ENCODE results near the gene SPRED2.

GRCh38 chr2:65442420-65443020 is 10.1 kb upstream of the SPRED2 start:
- no peak for TF ChIP-seq CTCF (IDR thresholded peaks at IDR 0.05)
- no peak for TF ChIP-seq POLR2A (IDR thresholded peaks at IDR 0.05)
- TF ChIP-seq POLR2AphosphoS5 (IDR thresholded peaks at IDR 0.05; ENCODE audit: insufficient read depth in 1 of 2, low read depth in 1 of 2), result no peak

All from vagina (tissue), 2 donors.